Measurements from ENCODE around the gene TMEM233. TPM values are rescaled to one million over a fixed set of nuclear protein-coding genes. Genes with fewer than 3 reads are reported as not detected.

TMEM233 gene
- total RNA-seq, 4 donors from 2014 or later = 0.38 TPM; not detected in 3

DNA sequence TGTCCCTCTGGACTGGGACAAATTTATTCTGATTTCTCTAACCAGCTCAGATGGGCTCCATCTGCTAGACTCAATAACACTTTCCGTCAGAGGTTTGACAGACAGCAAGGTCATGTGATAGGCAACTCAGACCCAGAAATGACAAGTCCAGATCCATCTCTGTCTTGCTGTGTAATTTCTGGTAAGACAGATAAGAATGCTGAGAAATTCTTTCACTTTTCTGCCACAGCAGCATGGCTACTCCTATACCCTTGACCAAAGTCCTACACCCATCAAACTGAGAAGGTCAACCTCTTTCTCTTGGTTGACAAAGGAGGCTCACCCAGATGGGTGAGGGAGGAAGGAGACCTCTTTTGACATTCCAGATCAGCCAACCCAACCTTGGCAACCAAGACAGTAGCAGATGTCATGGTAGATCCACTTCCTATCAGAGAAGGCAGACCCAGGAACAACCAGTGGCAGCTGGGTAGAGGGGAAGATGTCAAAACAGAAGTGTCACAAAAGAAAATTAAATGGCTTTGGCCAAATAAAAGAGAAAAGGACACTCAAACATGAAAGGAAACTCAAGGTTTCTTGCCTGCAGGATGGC, 37.5 kb downstream of the TMEM233 start:
- DNase-seq = no peak
- H3K36me3 ChIP-seq = no peaks in the 10 kb centered on the region
- H3K4me1 ChIP-seq = no peaks in the 10 kb centered on the region
- H3K4me3 ChIP-seq = no peak overlapping the region
- H3K9me3 ChIP-seq = no peaks in the 10 kb centered on the region
- H3K27ac ChIP-seq = no peak overlapping the region
- no peaks in the 10 kb centered on the region for H3K27me3 ChIP-seq
- TF ChIP-seq, protein P1, sequence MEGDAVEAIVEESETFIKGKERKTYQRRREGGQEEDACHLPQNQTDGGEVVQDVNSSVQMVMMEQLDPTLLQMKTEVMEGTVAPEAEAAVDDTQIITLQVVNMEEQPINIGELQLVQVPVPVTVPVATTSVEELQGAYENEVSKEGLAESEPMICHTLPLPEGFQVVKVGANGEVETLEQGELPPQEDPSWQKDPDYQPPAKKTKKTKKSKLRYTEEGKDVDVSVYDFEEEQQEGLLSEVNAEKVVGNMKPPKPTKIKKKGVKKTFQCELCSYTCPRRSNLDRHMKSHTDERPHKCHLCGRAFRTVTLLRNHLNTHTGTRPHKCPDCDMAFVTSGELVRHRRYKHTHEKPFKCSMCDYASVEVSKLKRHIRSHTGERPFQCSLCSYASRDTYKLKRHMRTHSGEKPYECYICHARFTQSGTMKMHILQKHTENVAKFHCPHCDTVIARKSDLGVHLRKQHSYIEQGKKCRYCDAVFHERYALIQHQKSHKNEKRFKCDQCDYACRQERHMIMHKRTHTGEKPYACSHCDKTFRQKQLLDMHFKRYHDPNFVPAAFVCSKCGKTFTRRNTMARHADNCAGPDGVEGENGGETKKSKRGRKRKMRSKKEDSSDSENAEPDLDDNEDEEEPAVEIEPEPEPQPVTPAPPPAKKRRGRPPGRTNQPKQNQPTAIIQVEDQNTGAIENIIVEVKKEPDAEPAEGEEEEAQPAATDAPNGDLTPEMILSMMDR (IDR thresholded peaks at IDR 0.05) = no peak
- no peak for TF ChIP-seq POLR2A (IDR thresholded peaks at IDR 0.05)

- Histone ChIP-seq H3K36me3 (no peaks in the 10 kb centered on the region), H3K27me3 (no peaks in the 10 kb centered on the region), H3K4me1 (no peaks in the 10 kb centered on the region)
Observed at GRCh38 chr12:119631930-119632678, 38.5 kb downstream of the TMEM233 start.

DNA sequence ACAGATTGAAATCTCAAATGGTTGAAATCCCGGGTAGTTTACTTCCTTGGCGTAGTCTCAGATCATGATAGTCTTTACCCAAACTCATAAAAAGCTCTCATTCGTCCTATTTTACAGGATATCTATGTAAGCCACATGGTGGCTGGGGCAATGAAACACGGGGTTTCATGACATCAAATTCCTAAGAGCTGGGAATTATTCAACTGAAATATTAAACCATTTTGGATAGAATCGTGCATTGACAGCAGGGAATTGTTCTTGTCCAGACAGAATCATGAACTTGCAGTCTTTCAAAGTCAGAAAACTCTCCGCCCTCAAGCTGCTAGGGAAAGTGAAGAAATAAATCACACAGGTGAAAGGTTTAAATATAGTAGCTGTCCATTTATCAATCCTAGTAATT, 41.2 kb downstream of the TMEM233 start:
- Histone ChIP-seq H3K4me1 (no peaks in the 10 kb centered on the region), H3K9me3 (no peaks in the 10 kb centered on the region), H3K4me3 (no peak overlapping the region), H3K36me3 (no peaks in the 10 kb centered on the region), H3K27ac (no peak overlapping the region), H3K27me3 (no peaks in the 10 kb centered on the region)
- DNase-seq = no peak
- TF ChIP-seq, protein P1 (IDR thresholded peaks at IDR 0.05) = no peak
- TF ChIP-seq POLR2A (IDR thresholded peaks at IDR 0.05) = no peak

More at GRCh38 chr12:119631930-119632678, 38.5 kb downstream of the TMEM233 start:
- TF ChIP-seq, protein P1 (IDR thresholded peaks at IDR 0.05) = no peak
- no peak for TF ChIP-seq POLR2A (IDR thresholded peaks at IDR 0.05)
- Histone ChIP-seq H3K4me3 (no peak overlapping the region), H3K27ac (no peak overlapping the region), H3K9me3 (no peaks in the 10 kb centered on the region)
- DNase-seq = no peak

GRCh38 chr12:119642986-119643385, 49.4 kb downstream of the TMEM233 start:
- H3K4me1 ChIP-seq = no peaks in the 10 kb centered on the region
- no peak for TF ChIP-seq POLR2A (IDR thresholded peaks at IDR 0.05)
- TF ChIP-seq, protein P1 (IDR thresholded peaks at IDR 0.05) = no peak
- H3K27ac ChIP-seq = no peak overlapping the region

GRCh38 chr12:119644930-119645329, 51.4 kb downstream of the TMEM233 start:
- H3K36me3 ChIP-seq = no peaks in the 10 kb centered on the region
- no peaks in the 10 kb centered on the region for H3K4me1 ChIP-seq
- DNase-seq = no peak
- no peak overlapping the region for H3K27ac ChIP-seq
- H3K4me3 ChIP-seq = no peak overlapping the region
- H3K27me3 ChIP-seq = no peaks in the 10 kb centered on the region
- TF ChIP-seq POLR2A (IDR thresholded peaks at IDR 0.05) = no peak
- TF ChIP-seq, protein P1 (IDR thresholded peaks at IDR 0.05) = no peak
- H3K9me3 ChIP-seq = no peaks in the 10 kb centered on the region

More at GRCh38 chr12:119642986-119643385, 49.4 kb downstream of the TMEM233 start:
- H3K36me3 ChIP-seq = no peaks in the 10 kb centered on the region
- H3K27me3 ChIP-seq = no peaks in the 10 kb centered on the region
- H3K9me3 ChIP-seq = no peaks in the 10 kb centered on the region
- DNase-seq = no peak
- H3K4me3 ChIP-seq = no peak overlapping the region

Measured in Peyer's patch (tissue), 4 donors.